CD4-positive, alpha-beta T cell treated with Interleukin-17A for 1 hour (primary cell): Measurements from ENCODE around the gene NBR1.
"Not testable (repeated sequence)": the region's sequence is repeated elsewhere in the genome, so short reads cannot be mapped to it uniquely, and the experiment has no call there.

Source experiments
- DNase-seq: peaks from one replicate; pipeline ENCODE4 v3.0.0-alpha.2; 2020

Gene NBR1

GRCh38 chr17:43216369-43216761 is 45.4 kb downstream of the NBR1 start:
- DNase-seq: no peak

DNA sequence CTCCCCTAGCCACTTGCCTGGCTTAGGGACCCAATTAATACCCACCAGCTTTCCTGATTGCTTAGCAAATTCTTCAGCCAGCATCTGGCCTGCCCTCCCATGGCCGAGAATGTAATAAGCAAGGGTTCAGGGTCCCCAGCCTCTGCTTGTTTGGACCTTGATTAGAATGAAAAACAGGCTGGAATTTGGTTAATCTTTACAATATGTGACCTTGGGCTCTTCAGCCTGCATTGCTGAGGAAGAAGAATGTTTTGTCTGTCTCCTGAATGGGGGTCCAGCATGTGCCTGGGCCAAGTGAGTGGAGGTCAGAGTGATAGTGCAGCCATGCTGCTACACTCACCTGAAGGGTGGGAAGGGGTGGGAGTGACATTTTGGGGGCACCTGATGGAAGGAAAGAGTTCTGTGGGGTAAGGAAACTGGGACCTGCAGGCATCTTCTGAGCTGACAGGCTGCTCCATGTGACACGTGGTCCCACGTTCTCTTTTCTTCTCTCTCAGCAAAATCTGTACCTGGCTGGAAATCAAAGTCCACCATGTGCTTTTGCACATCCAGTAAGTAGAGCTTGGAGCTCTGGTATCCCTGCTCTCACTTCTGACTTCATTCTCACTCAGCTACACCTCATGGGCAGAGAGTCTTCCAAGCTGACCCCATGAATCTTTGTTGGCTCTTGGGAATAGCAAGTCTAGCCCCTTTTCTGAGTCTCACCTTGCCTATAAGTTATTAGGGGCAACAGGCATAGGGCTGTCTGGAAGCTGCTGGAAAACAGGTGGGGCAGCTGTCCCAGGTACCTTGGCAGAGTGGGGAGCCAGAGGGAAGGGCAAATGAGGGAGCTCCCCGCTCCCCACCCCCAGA is 46.0 kb downstream of the NBR1 start:
- no peak for DNase-seq

DNA sequence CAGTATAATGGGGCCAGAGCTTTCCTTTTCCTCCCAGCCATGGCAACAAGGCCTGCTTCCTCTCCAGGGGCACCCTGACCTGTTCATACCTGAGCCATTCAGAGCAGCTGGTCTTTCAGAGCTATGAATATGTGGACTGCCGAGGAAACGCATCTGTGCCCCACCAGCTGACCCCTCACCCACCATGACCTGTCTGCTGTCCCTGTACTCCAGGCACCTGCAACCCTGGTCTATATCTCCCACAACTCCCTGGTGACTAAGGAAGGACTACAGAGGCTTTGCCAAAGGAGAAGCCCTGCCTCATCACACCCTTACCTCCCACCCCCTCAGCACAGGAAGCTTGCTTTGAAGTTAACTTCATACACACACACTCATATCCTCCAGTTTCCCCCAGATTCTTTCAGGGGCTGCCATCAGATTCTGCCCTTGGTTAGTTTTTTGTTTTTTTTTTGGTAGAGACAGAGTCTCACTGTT is 46.6 kb downstream of the NBR1 start:
- DNase-seq: no peak

DNA sequence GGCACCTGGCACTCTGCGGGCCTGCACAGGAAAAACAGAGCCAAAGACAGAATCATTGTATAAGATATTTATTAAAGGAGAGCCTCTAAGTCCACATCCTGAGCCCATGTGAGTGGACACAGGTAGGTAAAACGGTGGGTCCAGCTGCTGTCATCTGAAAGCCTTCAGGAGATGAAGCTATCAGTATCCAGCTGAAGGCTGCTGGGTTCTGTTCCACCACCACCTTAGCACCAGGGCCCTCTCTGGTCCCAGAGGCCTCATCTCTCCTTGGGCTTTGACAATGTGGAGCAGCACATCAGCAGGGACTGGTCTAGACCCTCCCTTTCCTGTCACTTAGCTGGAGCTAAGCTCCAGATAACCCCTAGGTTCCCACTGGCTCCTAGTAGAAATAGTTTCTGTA is 48.0 kb downstream of the NBR1 start:
- DNase-seq: no peak

DNA sequence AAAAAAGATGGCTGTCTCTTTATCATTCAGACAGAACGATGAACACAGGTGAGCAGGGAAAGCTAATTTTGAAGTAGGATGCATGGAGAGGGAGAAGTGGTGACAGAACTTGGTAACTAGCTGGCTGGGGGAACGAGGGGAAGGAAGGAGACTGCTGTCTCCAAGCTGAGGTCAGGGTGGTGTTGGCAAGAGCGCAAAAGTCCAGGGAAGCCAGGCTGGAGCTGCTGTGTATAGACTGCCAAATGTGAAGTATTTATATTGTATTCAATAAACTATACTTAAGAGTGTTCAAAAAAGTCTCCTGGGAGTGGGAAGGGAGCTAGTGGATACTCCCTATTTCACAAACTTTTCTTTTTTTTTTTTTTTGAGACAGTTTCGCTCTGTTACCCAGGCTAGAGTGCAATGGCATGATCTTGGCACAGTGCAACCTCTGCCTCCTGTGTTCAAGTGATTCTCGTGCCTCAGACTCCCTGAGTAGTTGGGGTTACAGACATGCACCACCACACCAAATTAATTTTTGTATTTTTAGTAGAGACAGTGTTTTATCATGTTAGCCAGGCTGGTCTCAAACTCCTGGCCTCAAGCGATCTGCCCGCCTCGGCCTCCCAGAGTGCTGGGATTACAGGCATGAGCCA is 48.8 kb downstream of the NBR1 start:
- DNase-seq: no peak

DNA sequence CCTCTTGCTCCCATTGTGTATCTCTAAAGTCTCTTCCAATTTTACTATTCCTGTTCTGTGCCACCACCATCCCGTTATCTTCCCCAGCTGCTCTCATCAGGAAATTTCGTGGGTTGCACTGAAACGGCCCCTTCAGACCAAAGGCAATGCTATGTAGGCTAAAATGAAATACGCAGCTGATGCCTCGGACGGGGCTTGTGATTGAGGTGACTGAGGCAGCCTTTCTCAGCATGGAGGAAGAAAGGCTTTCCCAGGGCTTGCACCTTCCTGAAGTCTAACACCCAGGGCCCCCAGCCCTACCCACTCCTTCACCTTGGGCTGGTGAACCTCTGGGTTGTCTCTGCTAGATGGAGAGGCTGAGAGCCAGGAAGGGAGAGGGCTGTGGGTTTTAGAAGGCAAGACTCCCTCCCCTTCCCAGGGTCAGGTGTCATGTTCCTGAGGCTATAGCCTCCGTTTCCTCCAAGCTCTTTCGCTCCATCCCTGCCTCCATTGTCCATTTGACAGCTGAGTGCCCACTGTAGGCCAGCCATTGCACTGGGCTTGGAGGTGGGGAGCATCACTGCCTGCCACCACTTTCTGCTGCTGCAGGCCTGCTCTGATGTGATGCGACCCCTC is 49.6 kb downstream of the NBR1 start:
- no peak for DNase-seq

DNA sequence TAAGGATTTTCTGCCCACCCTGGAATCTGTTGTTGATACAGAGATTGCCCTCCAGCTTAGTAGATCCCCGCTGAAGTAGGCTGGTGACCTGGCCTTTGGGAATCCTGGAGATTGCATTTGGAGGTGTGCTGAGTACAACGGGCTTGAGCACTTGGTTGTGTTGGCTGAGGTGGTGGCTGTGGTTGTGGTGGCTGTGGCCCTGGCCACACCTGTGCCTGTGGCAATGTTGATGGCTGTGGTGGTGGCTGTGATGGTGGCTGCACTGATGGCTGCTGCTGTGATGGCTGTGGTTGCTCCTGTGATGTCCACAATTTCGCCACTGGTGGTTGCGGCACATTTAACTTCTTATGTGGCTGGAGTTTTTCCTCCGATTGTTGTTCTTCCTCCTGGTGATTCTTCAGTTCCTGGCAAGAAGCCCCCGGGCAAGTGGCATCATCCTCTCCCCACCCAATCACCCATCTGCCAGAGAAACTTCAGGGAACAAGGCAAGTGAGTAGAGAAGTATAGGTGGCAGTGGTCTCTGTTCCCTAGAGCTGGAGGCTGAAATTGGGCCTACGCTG is 53.2 kb downstream of the NBR1 start:
- DNase-seq: no peak

DNA sequence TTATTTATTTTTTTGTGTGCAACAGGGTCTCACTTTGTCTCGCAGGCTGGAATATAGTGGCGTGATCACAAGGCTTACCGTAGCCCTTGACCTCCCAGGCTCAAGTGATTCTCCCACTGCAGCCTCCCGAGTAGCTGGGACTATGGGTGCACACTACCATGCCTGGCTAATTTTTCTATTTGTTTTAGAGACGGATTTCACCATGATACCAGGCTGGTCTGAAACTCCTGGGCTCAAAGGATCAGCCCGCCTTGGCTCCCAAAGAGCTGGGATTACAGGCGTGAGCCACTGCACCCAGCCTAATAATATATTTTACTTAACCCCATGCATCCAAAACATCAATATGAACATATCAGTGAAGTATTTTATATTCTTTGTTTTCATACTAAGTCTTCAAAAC is 55.4 kb downstream of the NBR1 start:
- DNase-seq: no peak

GRCh38 chr17:43228020-43228782 is 57.2 kb downstream of the NBR1 start, which contains the start of gene CCDC200:
CCDC200 (minus strand) TSS chr17:43228623; CDS start chr17:43228554, 69 bp downstream.
- not testable (repeated sequence) for DNase-seq

- DNase-seq: not testable (repeated sequence)
Observed at GRCh38 chr17:43231205-43232020, 60.4 kb downstream of the NBR1 start.

GRCh38 chr17:43232021-43232699 is 61.1 kb downstream of the NBR1 start:
- not testable (repeated sequence) for DNase-seq

GRCh38 chr17:43233263-43233662 is 62.2 kb downstream of the NBR1 start:
- DNase-seq: not testable (repeated sequence)

GRCh38 chr17:43233877-43234276 is 62.9 kb downstream of the NBR1 start, which contains the start of gene RNU2-1:
RNU2-1 (minus strand) TSS chr17:43233977.
- not testable (repeated sequence) for DNase-seq

DNA sequence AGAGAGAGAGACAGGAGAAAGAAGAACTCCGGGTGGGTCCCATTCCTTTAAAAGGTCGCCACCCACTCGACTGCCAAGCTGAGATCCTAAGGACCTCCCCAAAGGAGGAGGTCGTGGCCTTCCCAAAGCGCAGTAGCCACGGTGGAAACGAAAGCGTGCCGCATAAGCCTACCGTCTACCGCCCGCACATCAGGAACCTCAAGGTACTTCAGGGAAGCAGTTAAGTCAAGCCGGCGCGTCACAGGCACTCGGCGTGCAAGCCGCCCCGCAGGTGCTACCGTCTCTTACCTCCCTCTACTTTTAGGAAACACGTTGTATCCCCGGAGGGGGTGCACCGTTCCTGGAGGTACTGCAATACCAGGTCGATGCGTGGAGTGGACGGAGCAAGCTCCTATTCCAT is 68.6 kb downstream of the NBR1 start:
- DNase-seq: not testable (repeated sequence)

- not testable (repeated sequence) for DNase-seq
Observed at GRCh38 chr17:43240596-43241352, 69.8 kb downstream of the NBR1 start.

- DNase-seq: not testable (repeated sequence)
Observed at GRCh38 chr17:43246456-43246855, 75.4 kb downstream of the NBR1 start.
